HCT116 (cell line): Measurements from ENCODE around the gene NUB1. TPM values are rescaled to one million over a fixed set of nuclear protein-coding genes. Genes with fewer than 3 reads are reported as not detected.

Source experiments
- ATAC-seq: fragments of 200-7000 bp; cut with Tn5 transposase; 2 replicates; pipeline ENCODE4 v1.9.1; 2020; ENCODE audit warnings: mild to moderate bottlenecking, moderate library complexity
- BruUV-seq: library from RNA; stranded (reverse); fragments of 400-500 nt; replicated peaks from 2 replicates; lab custom pipeline; 2021; lab: Mats Ljungman, UMichigan
- CTCF ChIA-PET: fragments of 300-600 bp; sonication (Branson Sonifier 250); formaldehyde crosslinking; loops from one replicate; lab custom pipeline; 2021; ENCODE audit warnings: antibody characterized with exemption; lab: Charles Lee
- POLR2A ChIA-PET: fragments of 300-600, 350-600 bp; sonication (Branson Sonifier 250); formaldehyde crosslinking; loops from one replicate; lab custom pipeline; 2021; ENCODE audit warnings: antibody characterized with exemption; lab: Charles Lee
- RAD21 ChIA-PET, 2 experiments: fragments of 300-600 bp; sonication (Branson Sonifier 250); formaldehyde crosslinking; loops; one replicate each; lab custom pipeline; 2023; ENCODE audit warnings: low total read pairs in 2 of 2; ENCODE audit not compliant: uncharacterized antibody in 2 of 2, unreplicated experiment in 2 of 2, low non-redundant PET in 1 of 2; lab: Charles Lee
- DNase-seq: peaks from one replicate; pipeline ENCODE4 v3.0.0-alpha.2; 2010; ENCODE audit warnings: low read depth, low spot score
- H2AFZ ChIP-seq: fragments of 200-600 bp; shearing (Covaris generic), sonication (generic); 2 replicates; pipeline ENCODE4 v1.6.1; 2017; ENCODE audit warnings: low read depth, mixed run types, mixed read lengths, antibody characterized with exemption, low read length; ENCODE audit not compliant: poor library complexity, severe bottlenecking
- H3K27ac ChIP-seq: 2 replicates; pipeline ENCODE4 v1.5.1; 2012; ENCODE audit warnings: low read depth, low read length
- H3K27me3 ChIP-seq: fragments of 200-600 bp; sonication (generic); 2 replicates; pipeline ENCODE4 v1.6.1; 2016; ENCODE audit warnings: mixed run types, low read length, mixed read lengths; ENCODE audit not compliant: insufficient read depth
- H3K36me3 ChIP-seq, 2 experiments: fragments of 200-500 bp in 1 of 2; fragments of 200-600 bp in 1 of 2; sonication (Bioruptor generic) in 1 of 2; sonication (generic) in 1 of 2; 2 replicates each; pipeline versions ENCODE4 v1.5.1 to v1.6.1; 2014 to 2016; ENCODE audit warnings: low read length in 2 of 2, inconsistent platforms in 1 of 2, mixed read lengths in 1 of 2, mixed run types in 1 of 2; ENCODE audit not compliant: insufficient read depth in 2 of 2, control insufficient read depth in 1 of 2
- H3K4me1 ChIP-seq, 2 experiments: fragments of 200-600 bp in 1 of 2; sonication (generic) in 1 of 2; 2 replicates each; pipeline versions ENCODE4 v1.5.1 to v1.6.1; 2012 to 2017; ENCODE audit warnings: low read length in 2 of 2, inconsistent platforms in 1 of 2, mild to moderate bottlenecking in 1 of 2, mixed read lengths in 1 of 2, mixed run types in 1 of 2, moderate library complexity in 1 of 2; ENCODE audit not compliant: insufficient read depth in 2 of 2, control insufficient read depth in 1 of 2
- H3K4me2 ChIP-seq: fragments of 200-600 bp; sonication (generic); 2 replicates; pipeline ENCODE4 v1.6.1; 2017; ENCODE audit warnings: mixed run types, low read length, mixed read lengths
- H3K4me3 ChIP-seq, 2 experiments: fragments of 200-600 bp in 1 of 2; sonication (generic) in 1 of 2; replicated peaks in 1 of 2; 2 replicates each; pipeline ENCODE4 v1.5.1; 2011 to 2016; ENCODE audit warnings: low read length in 2 of 2, control low read depth in 1 of 2, low read depth in 1 of 2, mild to moderate bottlenecking in 1 of 2, mixed read lengths in 1 of 2, mixed run types in 1 of 2
- H3K79me2 ChIP-seq: fragments of 200-600 bp; sonication (generic); 2 replicates; pipeline ENCODE4 v1.6.1; 2017; ENCODE audit warnings: mild to moderate bottlenecking, mixed run types, low read length, moderate library complexity, mixed read lengths; ENCODE audit not compliant: insufficient read depth
- H3K9ac ChIP-seq: fragments of 200-600 bp; sonication (generic); 2 replicates; pipeline ENCODE4 v1.6.1; 2016; ENCODE audit warnings: low read length, mixed read lengths
- H3K9me2 ChIP-seq: fragments of 200-600 bp; sonication (generic), shearing (Covaris generic); 2 replicates; pipeline ENCODE4 v1.6.1; 2017; ENCODE audit warnings: mixed run types, mild to moderate bottlenecking, moderate library complexity; ENCODE audit not compliant: insufficient read depth
- H3K9me3 ChIP-seq, 2 experiments: fragments of 200-500 bp in 1 of 2; fragments of 200-600 bp in 1 of 2; sonication (Bioruptor generic) in 1 of 2; sonication (generic) in 1 of 2; 2 replicates each; pipeline ENCODE4 v1.6.1; 2014 to 2017; ENCODE audit warnings: low read length in 2 of 2, mixed read lengths in 2 of 2, inconsistent platforms in 1 of 2, low read depth in 1 of 2, mild to moderate bottlenecking in 1 of 2, mixed run types in 1 of 2, moderate library complexity in 1 of 2; ENCODE audit not compliant: control insufficient read depth in 1 of 2, insufficient read depth in 1 of 2
- H4K20me1 ChIP-seq: fragments of 200-600 bp; sonication (generic), shearing (Covaris generic); 2 replicates; pipeline ENCODE4 v1.6.1; 2017; ENCODE audit warnings: mixed run types, mild to moderate bottlenecking, moderate library complexity; ENCODE audit not compliant: insufficient read depth
- ATF3 ChIP-seq: IDR thresholded peaks from 2 replicates; pipeline ENCODE4 v1.6.1; 2012
- CBX3 ChIP-seq: IDR thresholded peaks from 2 replicates; pipeline ENCODE4 v1.6.1; 2012; ENCODE audit warnings: low read depth
- ELF1 ChIP-seq: IDR thresholded peaks from 2 replicates; pipeline ENCODE4 v1.6.1; 2012; ENCODE audit warnings: low read depth, borderline replicate concordance
- EZH2 ChIP-seq: fragments of 200-600 bp; sonication (generic); IDR thresholded peaks from 2 replicates; pipeline ENCODE4 v1.6.1; 2017; ENCODE audit warnings: antibody characterized with exemption, mixed run types
- EZH2phosphoT487 ChIP-seq: fragments of 200-600 bp; IDR thresholded peaks from 2 replicates; pipeline ENCODE4 v1.6.1; 2018; ENCODE audit warnings: antibody characterized with exemption, borderline replicate concordance
- FOSL1 ChIP-seq: IDR thresholded peaks from 2 replicates; pipeline ENCODE4 v1.6.1; 2012; ENCODE audit warnings: low read depth
- JUND ChIP-seq: IDR thresholded peaks from 2 replicates; pipeline ENCODE4 v1.6.1; 2012
- MAX ChIP-seq: IDR thresholded peaks from 2 replicates; pipeline ENCODE4 v1.6.1; 2012
- POLR2A ChIP-seq: IDR thresholded peaks from 2 replicates; pipeline ENCODE4 v1.7.0; 2011; ENCODE audit warnings: borderline replicate concordance; ENCODE audit not compliant: insufficient read depth, insufficient read length; ENCODE audit errors: extremely low read depth
- POLR2AphosphoS5 ChIP-seq: IDR thresholded peaks from 2 replicates; pipeline ENCODE4 v1.6.1; 2011; ENCODE audit warnings: mild to moderate bottlenecking, low read depth, low read length, moderate library complexity
- RAD21 ChIP-seq: IDR thresholded peaks from 2 replicates; pipeline ENCODE4 v1.6.1; 2012; ENCODE audit warnings: low read depth, mild to moderate bottlenecking
- REST ChIP-seq: IDR thresholded peaks from 2 replicates; pipeline ENCODE4 v1.6.1; 2012; ENCODE audit warnings: low read depth
- SP1 ChIP-seq: IDR thresholded peaks from 2 replicates; pipeline ENCODE4 v1.6.1; 2012; ENCODE audit warnings: low read depth
- SRF ChIP-seq: IDR thresholded peaks from 2 replicates; pipeline ENCODE4 v1.6.1; 2012; ENCODE audit warnings: low read depth
- YY1 ChIP-seq: IDR thresholded peaks from 2 replicates; pipeline ENCODE4 v1.6.1; 2011; ENCODE audit warnings: low read length, low read depth, moderate library complexity, mild to moderate bottlenecking; ENCODE audit not compliant: insufficient replicate concordance; ENCODE audit errors: extremely low read depth
- ZBTB33 ChIP-seq: IDR thresholded peaks from 2 replicates; pipeline ENCODE4 v1.6.1; 2011; ENCODE audit warnings: mild to moderate bottlenecking, low read length, moderate library complexity; ENCODE audit not compliant: insufficient replicate concordance; ENCODE audit errors: extremely low read depth
- ZFX ChIP-seq: fragments of 450-650 bp; IDR thresholded peaks from 2 replicates; pipeline ENCODE4 v1.6.1; 2017
- intact Hi-C: fragments of 100-400 bp; cut with micrococcal nuclease; formaldehyde crosslinking; loops from 2 replicates; pipeline ENCODE4 v1.10.0; 2022
- total RNA-seq: library from RNA; stranded (reverse); gene quantifications from one replicate; pipeline ENCODE4 v1.2.1, GENCODE V29; 2021; ENCODE audit not compliant: unreplicated experiment

Gene NUB1
- total RNA-seq, 1 experiment from 2014 or later, result 44.0 TPM

GRCh38 chr7:151361193-151361959 is 19.8 kb downstream of the NUB1 start (continued):
- TF ChIP-seq ZBTB33 (no peak), POLR2A (no peak), EZH2phosphoT487 (no peak), SP1 (no peak), SRF (no peak), CBX3 (no peak), JUND (no peak), MAX (no peak), RAD21 (no peak)

- no peak for ATAC-seq
- Histone ChIP-seq H3K9me3 (no peaks in the 10 kb centered on the region), H4K20me1 (no peaks in the 10 kb centered on the region)
- intact Hi-C loops, result no loop called here
- TF ChIP-seq ZFX, result no peak
- no peak for TF ChIP-seq ELF1
- no peak for TF ChIP-seq REST
- no peak for TF ChIP-seq JUND
- no peak for TF ChIP-seq ATF3
- TF ChIP-seq CBX3, result no peak
- no peak for TF ChIP-seq FOSL1
- no peak for TF ChIP-seq POLR2AphosphoS5
- TF ChIP-seq RAD21, result no peak
- TF ChIP-seq EZH2phosphoT487, result no peak
- no peak for TF ChIP-seq EZH2
- no peak for TF ChIP-seq YY1
- TF ChIP-seq, all 23 proteins: peak for 0
- Histone ChIP-seq H3K79me2 (no peaks in the 10 kb centered on the region), H3K4me1 (peaks cover under 1 to 6% of the 10 kb centered on the region in 2 experiments; a peak in 1 of 4 replicates), H2AFZ (no peak overlapping the region), H3K36me3 (peaks cover 6 to 12% of the 10 kb centered on the region in 2 experiments; a peak in 3 of 4 replicates), H3K27ac (no peak overlapping the region), H3K27me3 (no peaks in the 10 kb centered on the region), H3K9ac (no peak overlapping the region), H3K4me3 (no peak overlapping the region), H3K9me2 (no peaks in the 10 kb centered on the region), H3K4me2 (no peak overlapping the region)
- no TSS peak for BruUV-seq
- RAD21 ChIA-PET, result no interaction called here
- no peak for DNase-seq
- CTCF ChIA-PET, result no interaction called here
- POLR2A ChIA-PET, result no interaction called here
These were observed 21.6 kb downstream of the NUB1 start for GRCh38 chr7:151363182-151363581.
